Measurements from ENCODE around the gene FAM117A. TPM values are rescaled to one million over a fixed set of nuclear protein-coding genes. Genes with fewer than 3 reads are reported as not detected.

FAM117A gene, protein sequence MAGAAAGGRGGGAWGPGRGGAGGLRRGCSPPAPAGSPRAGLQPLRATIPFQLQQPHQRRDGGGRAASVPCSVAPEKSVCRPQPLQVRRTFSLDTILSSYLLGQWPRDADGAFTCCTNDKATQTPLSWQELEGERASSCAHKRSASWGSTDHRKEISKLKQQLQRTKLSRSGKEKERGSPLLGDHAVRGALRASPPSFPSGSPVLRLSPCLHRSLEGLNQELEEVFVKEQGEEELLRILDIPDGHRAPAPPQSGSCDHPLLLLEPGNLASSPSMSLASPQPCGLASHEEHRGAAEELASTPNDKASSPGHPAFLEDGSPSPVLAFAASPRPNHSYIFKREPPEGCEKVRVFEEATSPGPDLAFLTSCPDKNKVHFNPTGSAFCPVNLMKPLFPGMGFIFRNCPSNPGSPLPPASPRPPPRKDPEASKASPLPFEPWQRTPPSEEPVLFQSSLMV
- total RNA-seq (10 to 100 TPM; 23.2 to 26.5 TPM), total RNA-seq (9.2 to 143 (median 77.9) reads per million in 172 experiments)
- 74.5 TPM for polyA plus RNA-seq (2013, experiment 1 of 2)
- 89.2 TPM for polyA plus RNA-seq (2013, experiment 2 of 2)

DNA sequence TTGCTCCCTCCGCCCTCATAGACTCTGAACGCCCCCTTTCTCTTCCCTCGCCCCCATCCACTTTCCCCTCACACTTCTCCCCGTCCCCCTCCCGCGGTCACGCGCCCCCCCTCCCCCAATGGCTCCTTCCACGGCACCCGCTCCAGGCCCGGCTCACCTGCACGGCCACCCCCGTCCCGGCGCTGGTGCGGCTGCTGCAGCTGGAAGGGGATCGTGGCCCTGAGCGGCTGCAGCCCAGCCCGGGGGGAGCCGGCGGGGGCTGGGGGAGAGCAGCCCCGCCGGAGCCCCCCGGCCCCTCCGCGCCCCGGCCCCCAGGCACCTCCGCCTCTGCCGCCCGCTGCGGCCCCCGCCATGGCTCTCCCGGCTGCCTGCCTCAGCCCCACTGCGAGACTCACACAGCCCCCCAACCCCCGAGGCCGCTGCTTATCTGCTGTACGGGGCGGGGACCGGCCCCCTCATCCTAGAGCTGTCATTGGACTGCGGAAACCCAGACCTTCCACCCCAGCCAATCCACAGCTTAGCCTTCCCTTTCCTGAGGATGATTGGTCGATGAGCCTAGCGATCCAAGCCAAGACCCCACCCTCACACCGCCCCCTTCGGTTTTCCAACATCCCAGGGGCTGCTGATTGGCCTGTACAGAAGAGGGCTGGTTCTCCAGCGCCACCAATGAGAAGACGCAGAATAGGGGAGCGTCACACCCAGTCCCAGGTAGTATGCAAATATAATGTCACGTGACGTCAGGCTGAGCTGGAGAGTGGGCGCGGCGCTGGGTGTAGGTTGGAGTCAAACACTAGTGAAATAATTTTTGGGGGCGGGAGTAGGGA lies at the start of gene FAM117A:
Gene FAM117A (minus strand): TSS at position 397 of the 824 bp plus-strand sequence. CDS start 44 bp downstream, at position 353.
- Mint-ChIP-seq H3K4me1 (ENCODE audit: low read depth) (peaks cover 54% of the 10 kb centered on the region), H3K27me3 (no peaks in the 10 kb centered on the region), H3K4me3 (peak within 1 kb of the TSS; percentile 95), H3K36me3 (ENCODE audit: low read depth) (peaks cover 25% of the 10 kb centered on the region), H3K27ac (peak within 1 kb of the TSS; percentile 76), H3K9me3 (no peaks in the 10 kb centered on the region)
- ChIA-PET CTCF (interaction anchor here (0.8 to 8.3 kb wide), 6 partner anchors 12 to 194 kb away, joined by 3 to 67 read pairs (median 12); partner anchors contain the start of gene SLC35B1), POLR2A (interaction anchor here (0.6 to 9.5 kb wide), 31 partner anchors 8 to 1717 kb away, joined by 3 to 253 read pairs (median 5); partner anchors contain the start of genes KAT7, NFE2L1, PHB1 and SLC35B1)
- no peaks in the 10 kb centered on the region for H3K27me3 ChIP-seq (ENCODE audit: control insufficient read depth in 1 of 2, insufficient read depth in 2 of 2, low read length in 2 of 2)
- peaks cover 13% of the 10 kb centered on the region for H3K36me3 ChIP-seq (ENCODE audit: insufficient read depth, low read length)
- peak within 1 kb of the TSS; percentile 31 to 67 for H3K27ac ChIP-seq (ENCODE audit: low read depth in 1 of 2, low read length in 2 of 2)
- TF ChIP-seq, protein P1, sequence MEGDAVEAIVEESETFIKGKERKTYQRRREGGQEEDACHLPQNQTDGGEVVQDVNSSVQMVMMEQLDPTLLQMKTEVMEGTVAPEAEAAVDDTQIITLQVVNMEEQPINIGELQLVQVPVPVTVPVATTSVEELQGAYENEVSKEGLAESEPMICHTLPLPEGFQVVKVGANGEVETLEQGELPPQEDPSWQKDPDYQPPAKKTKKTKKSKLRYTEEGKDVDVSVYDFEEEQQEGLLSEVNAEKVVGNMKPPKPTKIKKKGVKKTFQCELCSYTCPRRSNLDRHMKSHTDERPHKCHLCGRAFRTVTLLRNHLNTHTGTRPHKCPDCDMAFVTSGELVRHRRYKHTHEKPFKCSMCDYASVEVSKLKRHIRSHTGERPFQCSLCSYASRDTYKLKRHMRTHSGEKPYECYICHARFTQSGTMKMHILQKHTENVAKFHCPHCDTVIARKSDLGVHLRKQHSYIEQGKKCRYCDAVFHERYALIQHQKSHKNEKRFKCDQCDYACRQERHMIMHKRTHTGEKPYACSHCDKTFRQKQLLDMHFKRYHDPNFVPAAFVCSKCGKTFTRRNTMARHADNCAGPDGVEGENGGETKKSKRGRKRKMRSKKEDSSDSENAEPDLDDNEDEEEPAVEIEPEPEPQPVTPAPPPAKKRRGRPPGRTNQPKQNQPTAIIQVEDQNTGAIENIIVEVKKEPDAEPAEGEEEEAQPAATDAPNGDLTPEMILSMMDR (IDR thresholded peaks at IDR 0.05): no peak
- ATAC-seq (ENCODE audit: poor library complexity) (peak; percentile 87), DNase-seq (peak; percentile 91 to 99 (median 94))
- H3K4me3 ChIP-seq (ENCODE audit: low read length): peak within 1 kb of the TSS; percentile 86
- peaks cover 43% of the 10 kb centered on the region for H3K4me1 ChIP-seq (ENCODE audit: insufficient read depth, low read length)
- intact Hi-C loops (cut with DNase I, micrococcal nuclease): loop anchor here (1.0 to 2.0 kb wide), 5 partner anchors 15 to 56 kb away; partner anchors contain the start of gene KAT7 (in 2 of the 2)
- H3K9me3 ChIP-seq (ENCODE audit: control insufficient read depth in 1 of 2, insufficient read depth in 1 of 2, low read length in 2 of 2): no peaks in the 10 kb centered on the region

DNA sequence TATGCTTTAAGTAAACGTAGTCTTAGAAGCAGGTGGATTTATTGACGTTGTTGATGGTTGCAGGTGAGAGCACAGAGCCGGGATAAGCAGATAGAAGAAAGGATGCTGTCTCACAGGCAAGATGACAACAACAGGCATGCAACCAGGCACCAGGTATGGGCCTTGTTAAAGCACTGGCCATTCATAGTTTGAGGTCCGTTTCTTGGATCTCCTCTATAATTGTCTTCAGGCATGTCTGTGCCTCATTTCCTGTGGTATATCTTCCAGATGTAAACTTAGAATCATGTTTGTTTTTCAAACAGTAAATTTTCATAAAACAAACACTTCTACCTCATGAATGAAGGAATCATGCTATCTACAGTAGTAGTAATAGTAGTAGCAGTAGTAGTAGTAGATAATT lies 45.1 kb upstream of the FAM117A start:
- H3K4me1 Mint-ChIP-seq (ENCODE audit: low read depth): peaks cover 56% of the 10 kb centered on the region
- ChIA-PET POLR2A (no interaction called here), CTCF (interaction anchor here (1.2 kb wide), 1 partner anchor 10 kb away, joined by 4 read pairs; no protein-coding TSS in a partner anchor)
- no peaks in the 10 kb centered on the region for H3K27me3 Mint-ChIP-seq
- Histone ChIP-seq H3K27ac (ENCODE audit: low read depth in 1 of 2, low read length in 2 of 2) (no peak overlapping the region), H3K4me1 (ENCODE audit: insufficient read depth, low read length) (no peaks in the 10 kb centered on the region), H3K36me3 (ENCODE audit: insufficient read depth, low read length) (peaks cover 84% of the 10 kb centered on the region), H3K4me3 (ENCODE audit: low read length) (no peak overlapping the region), H3K9me3 (ENCODE audit: control insufficient read depth in 1 of 2, insufficient read depth in 1 of 2, low read length in 2 of 2) (no peaks in the 10 kb centered on the region), H3K27me3 (ENCODE audit: control insufficient read depth in 1 of 2, insufficient read depth in 2 of 2, low read length in 2 of 2) (no peaks in the 10 kb centered on the region)
- TF ChIP-seq, protein P1 (IDR thresholded peaks at IDR 0.05): no peak
- ATAC-seq (ENCODE audit: poor library complexity): no peak
- H3K9me3 Mint-ChIP-seq: no peaks in the 10 kb centered on the region
- peaks cover 86% of the 10 kb centered on the region for H3K36me3 Mint-ChIP-seq (ENCODE audit: low read depth)
- no peak overlapping the region for H3K4me3 Mint-ChIP-seq
- no peak for DNase-seq
- no peak overlapping the region for H3K27ac Mint-ChIP-seq
- intact Hi-C loops (cut with DNase I, micrococcal nuclease): no loop called here

DNA sequence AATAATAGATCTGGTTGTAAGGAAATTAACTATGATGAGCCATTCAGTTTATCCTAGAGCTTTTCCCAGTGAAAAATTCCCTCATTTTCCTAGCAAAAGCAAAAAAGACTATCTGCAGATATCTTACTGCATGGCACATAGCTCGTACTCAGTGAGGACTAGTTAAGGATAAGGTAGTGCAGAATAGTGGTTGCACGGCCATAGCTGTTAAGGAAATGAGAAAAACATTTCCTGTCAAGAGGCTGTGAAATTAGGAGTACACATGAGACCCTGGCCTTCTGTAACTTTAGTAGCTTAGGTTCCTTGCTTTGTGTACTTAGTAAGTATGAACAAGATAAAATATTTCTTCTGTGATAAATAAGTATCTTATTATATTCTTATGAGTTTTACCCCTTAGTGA lies 34.8 kb upstream of the FAM117A start:
- ChIA-PET POLR2A (interaction anchor here (0.8 to 2.0 kb wide), 4 partner anchors 10 to 61 kb away, joined by 3 to 9 read pairs (median 8); partner anchors contain the start of gene KAT7), CTCF (interaction anchor here (0.8 to 1.0 kb wide), 2 partner anchors 9 to 11 kb away, joined by 3 to 4 read pairs; no protein-coding TSS in a partner anchor)
- Mint-ChIP-seq H3K4me3 (no peak overlapping the region), H3K9me3 (no peaks in the 10 kb centered on the region), H3K36me3 (ENCODE audit: low read depth) (peaks cover 88% of the 10 kb centered on the region), H3K4me1 (ENCODE audit: low read depth) (peaks cover 55% of the 10 kb centered on the region), H3K27ac (no peak overlapping the region), H3K27me3 (no peaks in the 10 kb centered on the region)
- H3K27me3 ChIP-seq (ENCODE audit: control insufficient read depth in 1 of 2, insufficient read depth in 2 of 2, low read length in 2 of 2): no peaks in the 10 kb centered on the region
- H3K4me3 ChIP-seq (ENCODE audit: low read length): no peak overlapping the region
- peaks cover 18% of the 10 kb centered on the region for H3K4me1 ChIP-seq (ENCODE audit: insufficient read depth, low read length)
- no peak for ATAC-seq (ENCODE audit: poor library complexity)
- peaks cover 76% of the 10 kb centered on the region for H3K36me3 ChIP-seq (ENCODE audit: insufficient read depth, low read length)
- DNase-seq: no peak
- TF ChIP-seq, protein P1 (IDR thresholded peaks at IDR 0.05): no peak
- H3K9me3 ChIP-seq (ENCODE audit: control insufficient read depth in 1 of 2, insufficient read depth in 1 of 2, low read length in 2 of 2): no peaks in the 10 kb centered on the region
- H3K27ac ChIP-seq (ENCODE audit: low read depth in 1 of 2, low read length in 2 of 2): no peak overlapping the region
- intact Hi-C loops (cut with DNase I, micrococcal nuclease): no loop called here

Measured in CD4-positive, alpha-beta T cell (primary cell).